HG03108 (cell line): ENCODE data around the gene PROCA1.
"Not testable (repeated sequence)": the region's sequence is repeated elsewhere in the genome, so short reads cannot be mapped to it uniquely, and the experiment has no call there.

ENCODE experiments used
- ATAC-seq: cut with Tn5 transposase; IDR thresholded peaks from one replicate; pipeline ENCODE4 v1.9.1; 2021; ENCODE audit warnings: moderate library complexity; ENCODE audit not compliant: unreplicated experiment

PROCA1 gene

GRCh38 chr17:28682655-28683054 is 29.0 kb downstream of the PROCA1 start:
- no peak for ATAC-seq

DNA sequence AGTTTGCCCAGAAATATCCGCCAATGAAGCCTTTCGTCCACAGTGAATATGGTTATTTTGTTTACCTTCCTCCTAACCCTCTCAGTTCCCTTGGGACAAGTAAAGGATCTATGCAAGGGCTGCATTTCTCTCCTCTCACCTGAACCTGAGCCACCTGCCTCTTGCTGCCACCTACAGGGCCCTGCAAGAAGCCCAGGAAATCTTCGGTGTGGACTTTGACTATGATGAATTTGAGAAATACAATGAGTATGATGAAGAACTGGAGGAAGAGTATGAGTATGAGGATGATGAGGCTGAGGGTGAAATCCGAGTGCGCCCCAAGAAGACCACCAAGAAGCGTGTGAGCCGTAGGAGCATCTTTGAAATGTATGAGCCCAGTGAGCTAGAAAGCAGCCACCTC is 35.7 kb downstream of the PROCA1 start:
- no peak for ATAC-seq

- no peak for ATAC-seq
Measured at GRCh38 chr17:28675490-28675889, 36.2 kb downstream of the PROCA1 start.

DNA sequence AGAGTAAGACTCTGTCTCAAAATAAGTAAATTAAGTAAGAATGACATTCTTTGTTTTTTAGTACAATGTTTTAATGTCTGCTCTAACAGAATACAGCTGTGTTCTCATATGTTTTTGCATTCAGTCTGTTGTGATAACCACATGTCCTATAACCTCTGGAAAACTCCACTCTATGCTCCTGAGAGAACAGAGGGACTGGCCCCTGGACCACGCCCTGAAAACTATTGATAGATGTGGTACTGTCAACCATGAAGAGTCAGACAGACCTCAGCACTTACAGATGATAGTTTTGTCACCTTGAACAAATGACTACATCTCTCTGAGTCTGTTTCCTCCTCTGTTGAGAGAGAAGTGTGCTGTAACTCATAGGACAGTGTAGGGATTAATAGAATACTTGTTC is 41.8 kb downstream of the PROCA1 start:
- ATAC-seq: no peak

- ATAC-seq: no peak
Measured at GRCh38 chr17:28667870-28668269, 43.8 kb downstream of the PROCA1 start.

DNA sequence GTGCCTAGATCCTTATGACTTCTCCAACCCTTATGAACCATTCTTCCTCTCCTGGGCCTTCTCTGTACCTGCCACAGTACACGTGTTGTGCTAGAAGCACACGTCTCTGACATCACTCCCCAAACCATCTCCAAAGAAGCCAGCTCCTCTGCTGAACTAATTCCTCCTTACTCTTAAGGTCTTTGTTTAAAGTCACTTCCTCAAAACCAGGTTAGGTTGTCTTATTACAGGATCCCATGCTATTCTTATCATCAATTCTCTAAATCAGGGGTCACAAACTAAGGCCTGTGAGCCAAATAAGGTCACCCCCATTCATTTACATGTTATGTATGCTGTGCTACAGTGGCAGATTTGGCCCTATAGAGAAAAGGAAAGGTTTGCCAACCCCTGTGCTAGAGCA is 45.7 kb downstream of the PROCA1 start:
- no peak for ATAC-seq

GRCh38 chr17:28663723-28664122 is 48.0 kb downstream of the PROCA1 start:
- no peak for ATAC-seq

GRCh38 chr17:28662527-28662829 is 49.2 kb downstream of the PROCA1 start:
- ATAC-seq: no peak

GRCh38 chr17:28661635-28662526 is 49.8 kb downstream of the PROCA1 start, which contains the start of the genes SDF2 and SUPT6H:
SDF2 (minus strand) TSS chr17:28661906; CDS start chr17:28661876, 30 bp downstream.
SUPT6H (plus strand) TSS chr17:28662205; CDS start chr17:28673402, 11,197 bp downstream.
- ATAC-seq: peak; percentile 69

DNA sequence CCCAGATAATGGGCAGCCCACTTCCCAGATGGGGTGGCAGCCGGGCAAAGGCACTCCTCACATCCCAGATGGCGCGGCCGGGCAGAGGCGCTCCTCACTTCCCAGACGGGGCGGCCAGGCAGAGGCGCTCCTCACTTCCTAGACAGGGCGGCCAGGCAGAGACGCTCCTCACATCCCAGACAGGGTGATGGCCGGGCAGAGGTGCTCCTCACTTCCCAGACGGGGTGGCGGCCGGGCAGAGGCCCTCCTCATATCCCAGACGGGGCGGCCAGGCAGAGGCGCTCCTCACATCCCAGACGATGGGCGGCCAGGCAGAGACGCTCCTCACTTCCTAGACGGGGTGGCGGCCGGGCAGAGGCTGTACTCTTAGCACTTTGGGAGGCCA is 52.2 kb downstream of the PROCA1 start:
- not testable (repeated sequence) for ATAC-seq

DNA sequence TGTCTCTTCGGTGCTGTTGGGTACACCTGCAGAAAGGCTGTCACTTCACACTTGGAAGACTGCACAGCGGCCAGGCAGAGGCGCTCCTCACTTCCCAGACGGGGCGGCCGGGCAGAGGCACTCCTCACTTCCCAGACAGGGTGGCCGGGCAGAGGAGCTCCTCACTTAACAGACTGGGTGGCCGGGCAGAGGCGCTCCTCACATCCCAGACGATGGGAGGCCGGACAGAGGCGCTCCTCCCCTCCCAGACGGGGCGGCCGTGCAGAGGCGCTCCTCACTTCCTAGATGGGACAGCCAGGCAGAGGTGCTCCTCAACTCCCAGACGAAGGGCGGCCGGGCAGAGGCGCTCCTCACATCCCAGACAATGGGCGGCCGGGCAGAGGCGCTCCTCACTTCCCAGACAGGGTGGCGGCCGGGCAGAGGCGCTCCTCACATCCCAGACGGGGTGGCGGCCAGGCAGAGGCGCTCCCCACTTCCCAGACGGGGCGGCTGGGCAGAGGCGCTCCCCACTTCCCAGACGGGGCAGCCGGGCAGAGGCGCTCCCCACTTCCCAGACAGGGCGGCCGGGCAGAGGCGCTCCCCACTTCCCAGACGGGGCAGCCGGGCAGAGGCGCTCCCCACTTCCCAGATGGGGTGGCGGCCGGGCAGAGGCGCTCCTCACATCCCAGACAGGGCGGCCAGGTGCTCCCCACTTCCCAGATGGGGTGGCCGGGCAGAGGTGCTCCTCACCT is 52.8 kb downstream of the PROCA1 start:
- not testable (repeated sequence) for ATAC-seq

DNA sequence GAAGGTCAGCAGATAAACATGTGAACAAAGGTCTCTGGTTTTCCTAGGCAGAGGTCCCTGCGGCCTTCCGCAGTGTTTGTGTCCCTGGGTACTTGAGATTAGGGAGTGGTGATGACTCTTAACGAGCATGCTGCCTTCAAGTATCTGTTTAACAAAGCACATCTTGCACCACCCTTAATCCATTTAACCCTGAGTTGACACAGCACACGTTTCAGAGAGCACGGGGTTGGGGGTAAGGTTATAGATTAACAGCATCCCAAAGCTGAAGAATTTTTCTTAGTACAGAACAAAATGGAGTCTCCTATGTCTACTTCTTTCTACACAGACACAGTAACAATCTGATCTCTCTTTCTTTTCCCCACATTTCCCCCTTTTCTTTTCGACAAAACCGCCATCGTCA is 53.3 kb downstream of the PROCA1 start:
- ATAC-seq: not testable (repeated sequence)

DNA sequence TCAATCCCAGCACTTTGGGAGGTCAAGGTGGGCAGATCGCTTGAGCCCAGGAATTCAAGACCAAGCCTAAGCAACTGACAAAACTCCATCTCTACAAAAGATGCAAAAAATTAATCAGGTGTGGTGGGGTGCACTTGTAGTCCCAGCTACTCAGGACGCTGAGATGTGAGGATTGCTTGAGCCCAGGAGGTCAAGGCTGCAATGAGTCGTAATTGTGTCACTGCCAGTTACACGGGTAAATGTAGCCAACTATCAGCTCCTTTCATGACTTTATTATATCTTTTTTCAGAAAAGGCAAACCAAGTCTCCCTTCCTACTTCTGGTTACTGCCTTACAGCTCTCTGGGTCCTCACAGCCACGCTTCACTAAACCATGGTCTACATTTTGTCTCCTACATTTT is 53.9 kb downstream of the PROCA1 start:
- ATAC-seq: no peak

DNA sequence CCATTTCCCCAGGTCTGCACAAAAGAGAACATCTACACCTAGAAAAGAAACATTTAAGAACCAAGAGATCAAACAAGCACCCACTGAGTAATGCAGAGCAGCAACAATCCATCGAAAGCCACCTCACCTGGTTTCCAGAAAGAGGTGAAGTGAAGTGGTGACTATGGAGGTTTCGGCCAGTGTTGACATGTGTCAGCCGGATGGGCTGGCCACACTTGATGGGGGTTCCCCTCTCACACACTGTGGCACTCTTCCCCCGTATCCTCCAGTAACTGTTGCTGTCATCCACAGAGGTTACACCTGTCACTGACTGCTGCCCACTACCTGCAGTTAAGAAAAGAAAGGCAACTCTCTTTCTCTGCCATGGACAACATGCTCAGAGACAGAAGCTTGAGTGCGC is 56.5 kb downstream of the PROCA1 start:
- ATAC-seq: no peak
